ENCODE measurements around the gene C5orf15. TPM values are rescaled to one million over a fixed set of nuclear protein-coding genes. Genes with fewer than 3 reads are reported as not detected.

Gene C5orf15
- total and polyA plus RNA-seq, 9 of the 15 experiments (the other 6 are each of a cell fraction or from before 2014, with no cell fraction given) = 23.3 to 50.7 (median 35.5) TPM

- no peak for TF ChIP-seq TCF3 (CRISPR knock-in tag; IDR thresholded peaks at IDR 0.05)
- TF ChIP-seq MYNN (IDR thresholded peaks at IDR 0.05) = no peak
- no peak for TF ChIP-seq MYNN (CRISPR knock-in tag; IDR thresholded peaks at IDR 0.05)
- no peak for TF ChIP-seq ERF (CRISPR knock-in tag; IDR thresholded peaks at IDR 0.05)
- TF ChIP-seq ASH1L (IDR thresholded peaks at IDR 0.05; ENCODE audit: borderline replicate concordance, low read depth, partially characterized antibody) = no peak
- TF ChIP-seq GABPB2 (CRISPR knock-in tag; conservative IDR thresholded peaks at IDR 0.05) = no peak
- TF ChIP-seq CBX5 (IDR thresholded peaks at IDR 0.05; ENCODE audit: borderline replicate concordance, low read depth) = no peak
- TF ChIP-seq PCBP2 (IDR thresholded peaks at IDR 0.05; ENCODE audit: low read depth, low read length, poor library complexity, severe bottlenecking) = no peak
- TF ChIP-seq, protein P1, sequence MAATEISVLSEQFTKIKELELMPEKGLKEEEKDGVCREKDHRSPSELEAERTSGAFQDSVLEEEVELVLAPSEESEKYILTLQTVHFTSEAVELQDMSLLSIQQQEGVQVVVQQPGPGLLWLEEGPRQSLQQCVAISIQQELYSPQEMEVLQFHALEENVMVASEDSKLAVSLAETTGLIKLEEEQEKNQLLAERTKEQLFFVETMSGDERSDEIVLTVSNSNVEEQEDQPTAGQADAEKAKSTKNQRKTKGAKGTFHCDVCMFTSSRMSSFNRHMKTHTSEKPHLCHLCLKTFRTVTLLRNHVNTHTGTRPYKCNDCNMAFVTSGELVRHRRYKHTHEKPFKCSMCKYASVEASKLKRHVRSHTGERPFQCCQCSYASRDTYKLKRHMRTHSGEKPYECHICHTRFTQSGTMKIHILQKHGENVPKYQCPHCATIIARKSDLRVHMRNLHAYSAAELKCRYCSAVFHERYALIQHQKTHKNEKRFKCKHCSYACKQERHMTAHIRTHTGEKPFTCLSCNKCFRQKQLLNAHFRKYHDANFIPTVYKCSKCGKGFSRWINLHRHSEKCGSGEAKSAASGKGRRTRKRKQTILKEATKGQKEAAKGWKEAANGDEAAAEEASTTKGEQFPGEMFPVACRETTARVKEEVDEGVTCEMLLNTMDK (IDR thresholded peaks at IDR 0.05; ENCODE audit: borderline replicate concordance, insufficient read depth, low read depth, low read length, poor library complexity, severe bottlenecking) = no peak
- TF ChIP-seq NCOA2 (IDR thresholded peaks at IDR 0.05; ENCODE audit: partially characterized antibody in 2 of 2) = no peak
- TF ChIP-seq PHB2 (IDR thresholded peaks at IDR 0.05; ENCODE audit: low read depth) = peak; percentile 33; the same call in 1 of the 2 replicates
- no peak for TF ChIP-seq PHF8 (IDR thresholded peaks at IDR 0.05; ENCODE audit: borderline replicate concordance, low read length)
- TF ChIP-seq C11orf30 (IDR thresholded peaks at IDR 0.05; ENCODE audit: low read depth) = no peak
- no peak for TF ChIP-seq ZNF586 (CRISPR knock-in tag; conservative IDR thresholded peaks at IDR 0.05)
- no peak for TF ChIP-seq NFYB (IDR thresholded peaks at IDR 0.05; ENCODE audit: extremely low read depth, insufficient read length)
- TF ChIP-seq, protein P2, sequence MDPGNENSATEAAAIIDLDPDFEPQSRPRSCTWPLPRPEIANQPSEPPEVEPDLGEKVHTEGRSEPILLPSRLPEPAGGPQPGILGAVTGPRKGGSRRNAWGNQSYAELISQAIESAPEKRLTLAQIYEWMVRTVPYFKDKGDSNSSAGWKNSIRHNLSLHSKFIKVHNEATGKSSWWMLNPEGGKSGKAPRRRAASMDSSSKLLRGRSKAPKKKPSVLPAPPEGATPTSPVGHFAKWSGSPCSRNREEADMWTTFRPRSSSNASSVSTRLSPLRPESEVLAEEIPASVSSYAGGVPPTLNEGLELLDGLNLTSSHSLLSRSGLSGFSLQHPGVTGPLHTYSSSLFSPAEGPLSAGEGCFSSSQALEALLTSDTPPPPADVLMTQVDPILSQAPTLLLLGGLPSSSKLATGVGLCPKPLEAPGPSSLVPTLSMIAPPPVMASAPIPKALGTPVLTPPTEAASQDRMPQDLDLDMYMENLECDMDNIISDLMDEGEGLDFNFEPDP (CRISPR knock-in tag; IDR thresholded peaks at IDR 0.05) = no peak
These were observed 674 bp downstream of the C5orf15 start (continued) for GRCh38 chr5:133967698-133968203.

Data from K562 (cell line).